ENCODE results near the gene PDE9A.
"Not testable (repeated sequence)": the region's sequence is repeated elsewhere in the genome, so short reads cannot be mapped to it uniquely, and the experiment has no call there.

PDE9A gene

DNA sequence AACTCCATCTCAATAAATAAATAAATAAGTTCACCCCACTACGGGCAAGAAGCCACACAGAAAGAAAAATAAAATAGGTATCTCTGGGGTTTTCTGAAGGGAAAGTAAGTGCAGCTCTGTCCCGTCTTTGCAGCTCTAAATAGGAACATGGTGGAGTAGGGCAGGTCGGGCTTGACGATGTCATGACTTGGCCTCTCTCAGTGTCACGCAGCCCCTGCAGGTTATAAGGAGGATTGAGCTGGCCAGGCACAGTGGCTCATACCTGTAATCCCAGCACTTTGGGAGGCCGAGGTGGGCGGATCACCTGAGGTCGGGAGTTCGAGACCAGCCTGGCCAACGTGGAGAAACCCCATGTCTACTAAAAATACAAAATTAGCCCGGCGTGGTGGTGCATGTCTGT lies 67.1 kb downstream of the PDE9A start:
- not testable (repeated sequence) for DNase-seq

DNA sequence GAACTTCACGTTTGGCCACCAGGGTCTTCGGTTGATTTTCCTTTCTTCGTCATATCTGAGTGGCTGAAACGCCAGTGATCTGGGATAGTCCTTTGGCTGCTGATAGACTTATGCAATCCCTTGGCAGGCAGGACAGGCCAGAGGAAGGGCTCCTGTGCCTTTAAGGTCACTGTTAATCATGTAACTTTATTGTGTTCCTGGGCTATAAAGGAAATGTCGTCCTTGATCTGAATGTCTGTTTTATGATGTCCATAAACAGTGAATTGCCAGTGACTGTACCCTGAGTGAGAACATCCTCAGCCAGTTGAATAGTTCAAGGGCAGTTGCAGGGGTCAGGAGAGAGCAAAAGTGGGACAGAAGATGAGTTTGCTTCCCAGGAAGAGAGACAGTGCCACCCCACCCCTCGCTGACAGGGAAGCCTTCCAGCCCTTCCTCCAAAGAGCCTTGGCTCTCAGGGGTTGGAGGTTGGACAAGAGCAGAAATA lies 68.0 kb downstream of the PDE9A start:
- no peak for DNase-seq

DNA sequence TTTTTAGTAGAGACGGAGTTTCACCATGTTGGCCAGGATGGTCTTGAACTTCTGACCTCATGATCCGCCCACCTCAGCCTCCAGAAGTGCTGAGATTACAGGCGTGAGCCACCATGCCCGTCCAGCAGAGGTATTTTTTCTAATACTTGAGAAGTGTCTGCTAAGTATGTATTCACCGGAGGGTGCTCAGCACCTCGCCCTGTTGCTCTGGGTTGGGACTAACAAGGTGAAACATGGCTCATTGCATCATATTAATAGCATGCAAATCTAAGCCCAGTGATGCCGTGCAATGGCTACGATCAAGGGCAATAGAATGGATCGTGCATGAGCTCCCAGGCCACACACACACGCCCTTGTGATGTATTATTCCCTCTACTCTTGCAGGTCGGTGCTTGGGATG lies 68.7 kb downstream of the PDE9A start:
- no peak for DNase-seq

DNA sequence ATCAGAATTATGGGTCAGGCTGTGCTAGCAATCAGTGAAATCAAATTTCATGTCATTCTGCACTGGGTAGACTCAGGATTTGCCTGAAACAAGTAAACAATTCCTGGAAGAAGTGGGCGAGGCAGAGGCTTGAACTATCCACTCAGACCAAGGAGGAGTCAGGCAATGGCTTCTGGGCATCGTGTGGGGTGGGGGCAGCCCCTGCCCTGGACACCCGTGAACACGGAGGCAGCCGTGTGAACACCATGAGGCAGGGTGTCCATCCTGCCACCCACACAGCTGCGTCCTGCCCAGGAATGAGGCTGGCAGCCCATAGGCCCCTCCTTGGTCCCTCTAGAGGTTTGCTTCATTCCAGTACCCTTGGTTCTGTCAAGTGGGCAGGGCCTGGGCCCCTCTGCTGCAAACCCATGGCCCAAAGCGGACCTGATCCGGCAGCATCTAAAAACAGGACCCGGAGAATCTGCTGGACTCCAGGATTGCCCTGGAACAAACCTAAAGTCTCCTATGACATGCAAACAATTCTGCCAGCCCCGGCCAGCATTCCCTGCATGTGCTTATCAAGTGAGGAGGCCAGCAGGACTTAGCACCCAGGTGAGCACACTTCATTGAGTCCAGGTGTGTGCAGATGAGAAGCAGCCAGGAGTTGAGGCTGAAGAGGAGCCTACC lies 69.5 kb downstream of the PDE9A start:
- no peak for DNase-seq

DNA sequence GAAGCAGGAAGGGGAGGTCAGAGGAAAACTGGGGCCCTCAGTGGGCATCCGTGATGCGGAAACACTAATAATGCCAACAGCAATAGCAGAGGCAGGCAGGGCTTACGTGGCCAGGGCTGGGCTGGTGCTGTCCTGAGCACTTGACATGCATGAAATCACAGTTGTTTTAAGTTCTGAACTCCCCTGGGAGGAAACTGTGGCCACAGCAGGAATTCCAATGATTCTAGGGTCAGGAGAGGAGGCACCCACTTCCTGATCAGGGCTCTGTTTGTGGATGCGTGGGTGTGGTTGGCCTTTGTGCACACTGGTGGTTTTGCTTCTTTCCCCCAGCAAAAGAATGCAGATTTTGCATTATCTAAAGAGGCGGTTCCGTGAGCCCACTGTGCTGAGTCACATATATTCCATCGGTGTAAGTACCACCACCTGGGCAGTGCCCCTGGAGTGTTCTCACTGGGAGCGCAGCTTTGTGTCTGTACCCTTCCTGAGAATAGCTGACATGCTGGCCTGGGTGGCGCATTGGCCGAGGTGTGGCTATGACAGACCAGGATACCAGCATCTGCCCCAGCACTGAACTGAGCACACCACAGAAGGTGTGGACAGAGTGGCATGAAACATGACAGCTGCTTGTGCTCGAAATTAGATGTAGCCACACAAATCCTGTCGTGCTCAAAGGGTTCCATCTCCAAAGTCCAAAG lies 71.0 kb downstream of the PDE9A start:
- no peak for DNase-seq

DNA sequence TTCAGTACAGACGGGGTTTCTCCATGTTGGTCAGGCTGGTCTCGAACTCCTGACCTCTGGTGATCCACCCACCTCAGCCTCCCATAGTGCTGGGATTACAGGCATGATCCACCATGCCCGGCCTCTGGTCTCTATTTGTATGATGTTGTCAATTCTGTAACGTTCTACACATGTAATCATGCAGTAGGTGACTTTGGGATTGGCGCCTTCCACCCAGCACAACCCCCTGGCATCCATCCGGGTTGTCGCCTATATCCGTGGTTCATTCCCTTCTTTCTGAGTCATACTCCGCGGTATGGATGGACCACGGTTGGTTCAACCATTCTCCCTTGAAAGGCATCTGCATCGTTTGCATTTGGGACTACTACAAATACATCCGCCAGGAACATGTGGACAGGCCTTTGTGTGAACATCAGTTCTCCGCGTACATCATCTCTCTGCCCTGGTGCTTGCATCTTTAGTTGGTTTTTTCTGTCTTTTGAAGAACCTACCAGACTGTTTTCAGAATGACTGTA lies 72.1 kb downstream of the PDE9A start:
- DNase-seq: no peak

DNA sequence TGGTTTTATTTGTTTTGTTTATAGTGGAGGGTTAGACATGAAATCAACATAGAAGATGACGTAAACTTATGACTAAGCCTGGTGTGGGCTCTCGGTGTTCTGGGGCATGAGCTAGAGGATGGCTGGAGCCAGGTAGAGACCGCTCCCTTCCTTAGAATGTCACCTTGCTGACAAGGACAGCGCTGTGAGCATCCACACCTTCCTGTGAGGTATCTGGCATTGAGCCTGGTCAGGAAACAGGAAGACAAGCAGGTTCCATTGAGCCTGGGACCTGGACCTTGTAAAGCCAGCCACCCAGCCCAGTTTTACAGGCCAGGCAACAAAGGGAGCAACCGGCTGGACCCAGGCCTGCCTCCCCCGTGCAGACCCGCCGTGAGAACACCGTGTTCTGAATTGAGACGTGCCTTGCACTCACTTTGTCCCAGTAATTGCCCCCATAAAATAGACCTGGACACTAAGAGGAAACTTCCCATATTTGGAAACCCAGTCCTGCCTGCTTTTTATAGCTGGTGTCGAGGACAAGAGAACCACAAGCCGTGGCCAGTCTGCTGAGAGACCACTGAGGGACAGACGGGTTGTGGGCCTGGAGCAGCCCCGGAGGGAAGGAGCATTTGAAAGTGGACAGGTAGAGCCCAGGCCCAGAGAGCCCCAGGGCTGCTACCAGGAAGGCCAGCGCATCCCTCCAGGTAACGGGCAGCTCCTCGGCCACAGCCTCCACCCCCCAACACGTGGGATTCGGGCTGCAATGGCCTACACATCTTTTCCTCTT lies 78.0 kb downstream of the PDE9A start:
- DNase-seq: no peak

DNA sequence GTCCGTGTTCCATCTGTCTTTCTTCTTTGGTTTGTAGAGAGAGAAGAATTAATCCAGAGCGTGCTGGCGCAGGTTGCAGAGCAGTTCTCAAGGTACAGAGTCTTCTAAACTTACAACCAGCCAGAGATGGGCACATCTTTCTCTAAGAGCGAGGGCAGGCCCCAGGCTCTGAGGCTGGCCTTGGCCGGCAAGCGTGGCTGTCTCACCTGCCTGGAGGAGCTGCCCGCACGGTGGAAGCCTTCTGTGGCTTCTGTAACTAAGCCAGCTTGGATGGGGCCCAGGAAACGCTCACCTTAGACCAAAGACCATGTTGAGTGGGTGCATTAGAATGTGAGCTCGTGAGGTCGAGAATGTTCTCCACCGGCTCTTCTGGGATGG lies 78.6 kb downstream of the PDE9A start:
- DNase-seq: no peak

DNA sequence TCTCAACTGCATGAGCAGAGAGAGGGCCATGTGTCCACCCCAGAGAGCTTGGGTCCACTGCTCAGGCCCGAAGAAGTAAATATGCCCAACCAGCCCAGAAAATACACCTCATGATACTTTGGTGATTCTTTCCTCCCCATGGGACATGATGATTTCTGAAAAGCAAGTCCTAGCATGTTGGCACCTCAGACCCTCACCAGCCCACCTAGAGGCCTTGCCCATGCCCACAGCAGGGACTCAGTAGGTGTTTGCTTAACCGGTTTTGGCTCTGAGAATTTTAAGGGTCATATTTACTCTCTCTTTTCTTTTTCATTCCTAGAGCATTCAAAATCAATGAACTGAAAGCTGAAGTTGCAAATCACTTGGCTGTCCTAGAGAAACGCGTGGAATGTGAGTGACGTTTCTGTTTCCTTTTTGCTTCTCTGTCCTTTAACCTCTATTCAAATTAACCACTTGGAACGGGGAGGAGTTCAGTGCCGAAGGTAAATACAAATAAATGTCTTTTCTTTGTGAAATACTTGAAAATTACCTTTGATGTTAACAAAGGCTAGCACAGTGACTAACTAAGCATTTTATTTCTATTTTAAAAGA lies 79.7 kb downstream of the PDE9A start:
- no peak for DNase-seq

DNA sequence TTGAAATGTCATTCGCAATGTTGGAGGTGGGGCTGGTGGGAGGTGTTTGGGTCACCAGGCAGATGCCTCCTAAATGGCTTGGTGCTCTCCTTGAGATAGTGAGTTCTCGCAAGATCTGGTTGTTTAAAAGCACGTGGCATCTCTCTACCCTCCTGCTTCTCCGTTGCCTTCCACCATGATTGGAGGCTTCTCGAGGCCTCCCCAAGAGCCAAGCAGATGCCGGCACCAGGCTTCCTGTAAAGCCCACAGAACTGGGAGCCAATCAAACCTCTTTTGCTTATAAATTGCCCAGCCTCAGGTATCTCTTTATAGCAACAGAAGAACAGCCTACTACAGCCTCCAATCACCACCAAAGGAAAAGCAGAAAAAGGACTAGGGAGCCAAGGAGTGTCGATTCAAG lies 80.5 kb downstream of the PDE9A start:
- no peak for DNase-seq

DNA sequence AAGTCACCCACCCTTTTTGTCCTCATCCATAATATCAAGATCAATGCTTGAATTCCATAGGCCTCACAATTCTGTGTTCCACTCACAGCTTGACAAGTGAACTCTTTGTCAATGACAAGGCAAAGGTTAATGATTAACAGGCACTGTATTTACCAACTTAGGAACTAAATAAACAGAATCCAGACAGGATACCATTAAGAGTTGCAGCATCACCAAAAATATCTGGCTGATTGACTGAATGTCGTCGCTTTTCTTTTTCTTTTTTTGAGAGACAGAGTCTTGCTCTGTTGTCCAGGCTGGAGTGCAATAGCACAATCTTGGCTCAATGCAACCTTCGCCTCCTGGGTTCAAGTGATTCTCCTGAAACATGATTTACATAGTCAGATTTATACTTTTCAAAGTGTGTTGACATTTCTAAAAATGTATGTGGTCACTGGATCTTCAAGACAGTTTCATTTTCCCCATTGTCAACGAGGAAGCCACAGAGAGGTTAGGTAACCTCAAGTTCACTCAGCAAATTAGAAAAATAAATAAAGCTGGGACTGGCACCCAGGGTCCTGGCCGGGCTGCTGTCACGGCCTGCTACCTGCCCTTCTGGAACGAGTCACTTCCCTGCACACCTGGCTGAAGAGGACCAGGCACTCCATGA lies 81.0 kb downstream of the PDE9A start:
- DNase-seq: no peak

DNA sequence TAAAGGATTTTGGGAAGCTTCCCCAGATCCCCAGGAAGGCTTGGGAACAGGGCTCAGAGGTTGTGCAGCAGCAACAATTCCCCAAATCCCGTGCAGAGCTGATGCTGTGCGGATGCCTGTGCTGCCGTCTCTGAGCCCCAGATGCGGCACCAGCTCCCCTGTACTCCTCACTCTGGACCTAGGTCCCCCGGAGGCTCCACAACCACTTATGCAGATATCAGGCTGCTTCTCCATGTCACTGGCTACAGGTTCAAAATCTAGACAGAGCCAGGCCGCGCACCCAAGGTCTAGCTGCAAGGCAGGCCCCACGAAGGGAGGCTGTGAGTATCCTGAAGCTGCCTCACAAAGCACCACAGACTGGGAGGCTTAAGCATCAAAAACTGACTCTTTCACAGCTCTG lies 81.6 kb downstream of the PDE9A start:
- DNase-seq: no peak

DNA sequence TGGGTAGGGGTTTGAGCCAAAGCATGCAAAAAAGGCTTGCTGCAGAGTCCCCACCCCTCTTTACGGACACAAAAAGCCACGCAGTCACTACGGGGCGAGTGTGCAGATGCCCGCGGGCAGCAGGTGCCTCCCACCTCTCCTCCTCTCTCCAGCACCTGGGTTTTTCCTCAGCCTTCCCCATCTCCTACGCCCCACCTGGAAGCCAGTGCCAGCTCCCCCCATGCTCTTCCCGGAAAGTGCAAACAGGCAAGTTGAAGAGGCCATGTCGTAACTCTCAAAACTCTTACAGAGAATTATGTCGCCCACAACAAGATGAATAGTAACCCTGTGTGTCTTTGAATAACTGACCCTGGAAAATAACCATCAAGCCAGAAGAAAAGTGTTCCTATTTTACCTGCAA lies 82.5 kb downstream of the PDE9A start:
- no peak for DNase-seq

DNA sequence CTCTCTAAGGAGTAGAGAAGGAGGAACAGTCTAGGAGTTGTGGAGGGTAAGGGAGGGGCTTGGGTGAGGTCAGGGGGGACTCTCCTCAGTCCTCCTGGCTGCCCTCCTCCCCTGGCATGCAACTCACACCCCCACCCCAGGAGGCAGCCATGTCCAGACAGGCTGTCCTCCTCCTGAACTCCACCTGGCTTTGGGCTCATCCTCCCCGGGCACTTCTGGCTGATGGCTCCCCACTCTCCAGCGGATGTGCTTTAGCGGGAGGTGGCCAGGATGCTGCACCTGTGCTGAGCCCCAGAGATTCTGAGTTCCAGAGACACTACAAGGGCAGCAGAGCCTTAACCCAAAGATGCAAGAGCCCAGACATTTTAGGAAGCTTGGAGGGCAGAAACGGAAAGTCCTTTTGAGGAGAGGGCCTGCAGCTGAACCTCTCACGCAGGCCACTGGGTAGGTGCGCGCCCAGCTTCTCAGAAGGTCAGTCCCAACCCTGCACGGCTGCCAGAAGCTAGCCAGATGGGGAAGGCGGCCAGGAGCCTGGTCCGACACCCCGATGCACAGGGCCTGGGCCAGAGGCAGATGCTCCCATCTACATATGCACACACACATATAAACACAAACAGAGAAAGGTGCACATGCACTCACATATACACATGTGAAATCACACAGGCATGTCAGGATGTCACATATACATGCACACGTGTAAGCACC lies 83.4 kb downstream of the PDE9A start:
- no peak for DNase-seq

DNA sequence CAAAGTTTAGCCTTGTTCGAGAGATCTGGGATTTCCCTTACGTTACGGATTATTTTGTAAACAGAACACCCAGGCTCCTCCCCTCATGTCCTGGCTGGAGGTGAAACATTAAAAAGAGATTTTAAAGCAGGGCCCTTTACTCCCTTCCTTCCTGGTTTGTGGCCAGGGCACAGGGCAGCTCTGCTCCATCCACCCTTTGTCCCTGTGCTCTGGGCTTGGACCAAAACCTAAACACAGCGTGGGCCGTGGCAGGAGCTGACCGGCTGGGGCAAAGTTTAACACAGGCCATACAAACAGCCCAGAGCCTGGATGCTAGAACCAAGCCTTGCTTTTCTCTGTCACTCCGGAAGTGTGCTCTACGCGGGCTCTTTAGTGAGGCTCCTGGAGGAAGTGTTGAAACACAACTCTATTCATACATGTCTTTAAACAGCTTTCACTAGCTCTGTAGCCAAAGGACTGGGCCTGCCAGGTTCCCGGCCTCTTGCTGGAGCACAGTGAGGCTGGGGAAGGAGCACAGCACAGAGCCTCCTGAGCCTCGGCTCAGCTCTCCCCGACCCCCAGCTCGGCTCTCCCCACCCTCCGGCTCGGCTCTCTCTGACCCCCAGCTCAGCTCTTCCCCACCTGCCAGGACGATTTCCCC lies 84.7 kb downstream of the PDE9A start:
- no peak for DNase-seq

DNA sequence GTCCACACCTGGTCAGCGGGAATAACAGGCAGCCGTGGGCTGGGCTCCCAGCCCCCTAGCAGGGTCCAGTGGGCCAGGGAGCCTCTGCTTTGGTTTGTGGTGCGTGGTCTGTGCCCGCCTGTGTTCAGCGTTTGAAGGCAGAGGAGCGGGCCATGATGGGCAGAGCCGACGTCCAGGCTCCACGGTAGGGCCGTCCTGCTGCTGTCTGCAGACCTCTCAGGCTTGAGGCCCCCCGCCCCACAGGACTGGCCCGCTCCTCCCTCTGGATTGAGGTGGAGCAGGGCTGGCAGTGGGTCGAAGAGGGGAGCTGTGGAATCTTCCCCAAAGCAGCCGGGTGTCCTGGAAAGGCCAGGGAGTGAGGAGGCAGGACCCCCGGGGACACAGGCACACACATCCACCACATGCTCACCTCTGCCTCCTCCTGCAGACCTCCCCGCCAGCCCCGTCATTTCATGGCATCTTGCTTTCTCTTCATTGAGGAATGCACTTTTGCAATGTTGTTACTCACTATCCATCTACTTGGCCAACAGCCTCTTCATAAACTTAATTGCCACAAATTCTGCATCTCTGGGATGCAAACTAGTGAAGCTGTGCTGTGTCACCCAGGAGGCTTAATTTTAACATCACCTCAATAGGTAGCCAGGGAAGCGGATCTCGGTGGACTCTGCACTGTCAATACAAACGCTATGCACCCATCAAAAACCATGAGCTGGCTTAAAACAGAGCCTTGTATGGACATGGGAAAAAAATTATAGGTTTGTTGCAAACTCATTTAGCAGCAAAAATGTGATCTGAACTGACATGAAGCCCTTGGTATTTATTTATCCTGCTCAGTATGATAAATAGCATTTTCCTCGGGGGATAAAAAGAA lies 85.9 kb downstream of the PDE9A start:
- no peak for DNase-seq

DNA sequence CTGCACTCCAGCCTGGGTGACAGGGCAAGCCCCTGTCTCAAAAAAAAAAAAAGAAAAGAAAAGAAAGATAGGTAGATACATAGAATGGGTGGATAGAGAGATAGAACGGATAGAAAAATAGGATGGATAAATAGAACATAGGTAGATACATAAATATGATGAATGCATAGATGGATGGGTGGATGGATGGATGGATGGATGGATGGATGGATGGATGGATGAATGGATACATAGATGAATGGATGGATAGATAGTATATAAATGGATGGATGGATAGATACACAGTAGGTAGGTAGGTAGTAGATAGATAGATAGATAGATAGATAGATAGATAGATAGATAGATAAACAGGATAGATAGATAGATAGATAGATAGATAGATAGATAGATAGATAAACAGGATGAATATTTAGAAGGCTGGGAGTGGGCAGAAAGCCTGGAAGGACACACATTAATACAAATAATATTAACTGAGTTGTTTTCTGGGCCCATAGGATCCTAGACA lies 87.0 kb downstream of the PDE9A start:
- no peak for DNase-seq

DNA sequence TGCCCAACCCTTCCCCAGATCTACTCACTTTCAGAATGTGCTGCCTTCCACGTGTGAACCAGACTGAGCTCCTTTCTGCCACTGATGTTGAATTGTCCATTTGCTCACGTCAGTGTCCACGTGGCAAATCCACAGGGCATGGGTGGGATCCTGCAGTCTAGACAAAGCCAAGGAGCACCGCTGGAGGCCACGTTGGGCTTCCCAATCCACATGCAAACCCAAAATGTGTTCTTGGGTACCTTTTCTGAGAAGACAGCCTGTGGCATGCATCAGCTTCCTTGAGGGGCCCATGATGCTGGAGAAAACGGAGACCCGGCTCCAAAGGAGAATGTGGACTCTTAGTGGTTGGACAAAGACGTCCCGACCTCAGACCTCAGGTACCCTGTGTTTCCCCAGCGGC lies 87.6 kb downstream of the PDE9A start:
- no peak for DNase-seq

DNA sequence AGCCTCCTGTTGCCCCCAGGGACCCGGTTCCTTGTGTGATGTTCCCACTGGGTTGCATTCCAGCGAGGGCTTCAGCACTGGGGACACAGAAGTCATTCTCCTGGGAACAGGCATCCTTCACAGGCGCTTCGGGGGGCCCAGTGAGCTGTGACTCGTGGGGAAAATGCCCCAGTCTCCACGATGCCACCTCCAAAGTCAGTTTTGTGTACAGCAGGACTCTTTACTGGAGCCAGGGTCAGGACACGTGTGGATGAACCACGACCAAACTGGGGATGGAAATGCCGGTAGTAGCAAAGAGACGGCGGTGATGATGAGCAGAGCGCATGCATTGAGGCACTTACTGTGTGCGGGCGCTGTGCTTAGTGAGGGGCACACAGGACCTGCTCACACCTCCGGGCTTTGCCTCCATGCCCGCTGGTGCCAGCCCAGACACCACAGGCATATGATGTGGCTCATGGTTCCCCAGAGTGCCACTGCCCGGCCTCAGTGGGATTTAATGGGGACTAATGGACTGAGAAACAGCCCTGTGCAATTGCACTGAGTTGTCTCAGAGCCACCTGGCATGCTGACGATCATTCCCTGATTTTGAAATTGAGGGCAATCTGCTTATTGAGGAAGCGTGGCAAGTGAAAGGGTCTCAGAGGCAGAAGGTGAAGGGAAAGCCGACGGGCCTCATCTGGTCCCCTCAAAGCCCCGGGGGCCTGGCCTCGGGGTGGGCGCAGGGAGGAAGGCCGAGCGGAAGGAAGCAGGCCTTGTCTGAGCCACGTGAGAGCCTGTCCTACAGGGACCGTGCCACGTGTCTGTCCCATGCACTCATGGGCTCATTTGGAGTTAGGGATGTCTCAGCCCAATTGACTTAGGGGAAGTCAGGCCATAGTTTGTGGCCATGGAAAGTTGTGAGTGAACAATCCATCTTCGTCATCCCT lies 91.4 kb downstream of the PDE9A start:
- DNase-seq: no peak
